Heart right ventricle (tissue), 16 donors: ENCODE measurements around the gene OSR1. TPM values are rescaled to one million over a fixed set of nuclear protein-coding genes. Genes with fewer than 3 reads are reported as not detected.

ENCODE experiments used
- ATAC-seq, 8 donors: fragments of 200-7000 bp; cut with Tn5 transposase; one replicate each; pipeline ENCODE4 v1.9.1; 2020; ENCODE audit warnings: mild to moderate bottlenecking in 8 of 8, moderate library complexity in 8 of 8, moderate number of reproducible peaks in 1 of 8
- DNase-seq, 2 donors: peaks; one replicate each; pipeline ENCODE4 v3.0.0-alpha.2; 2020
- H3K27ac ChIP-seq, 10 donors: fragments of 200-600 bp; sonication (generic) in 2 of 10; one replicate each; pipeline versions ENCODE4 v1.5.0 to v1.8.0; 2020 to 2022; ENCODE audit warnings: mild to moderate bottlenecking in 3 of 10
- H3K27me3 ChIP-seq, 7 donors: fragments of 200-600 bp; one replicate each; pipeline ENCODE4 v1.8.0; 2021 to 2022; ENCODE audit warnings: mild to moderate bottlenecking in 2 of 7
- H3K36me3 ChIP-seq, 9 donors: fragments of 200-600 bp; sonication (generic) in 1 of 9; one replicate each; pipeline versions ENCODE4 v1.5.0 to v1.8.0; 2020 to 2022; ENCODE audit warnings: mild to moderate bottlenecking in 2 of 9
- H3K4me1 ChIP-seq, 9 donors: fragments of 200-600 bp; sonication (generic) in 1 of 9; one replicate each; pipeline versions ENCODE4 v1.5.0 to v1.8.0; 2020 to 2022; ENCODE audit warnings: mild to moderate bottlenecking in 4 of 9
- H3K4me3 ChIP-seq, 10 donors: fragments of 200-600 bp; sonication (generic) in 2 of 10; one replicate each; pipeline versions ENCODE4 v1.5.0 to v1.8.0; 2020 to 2022; ENCODE audit warnings: mild to moderate bottlenecking in 7 of 10, moderate library complexity in 2 of 10
- H3K9me3 ChIP-seq, 11 donors: fragments of 200-600 bp in 10 of 11; sonication (generic) in 2 of 11; one replicate each; pipeline versions ENCODE4 v1.5.0 to v1.8.0; 2013 to 2022; ENCODE audit warnings: mild to moderate bottlenecking in 2 of 11, control low read depth in 1 of 11, moderate library complexity in 1 of 11
- WGBS, 2 donors: extraction: QIAGEN DNeasy Blood & Tissue Kit; methylation state at CpG; one replicate each; pipeline ENCODE4 v1.1.7; 2013; ENCODE audit warnings: inconsistent platforms in 1 of 2; 5-methylcytosine and 5-hydroxymethylcytosine counted together
- intact Hi-C, 10 donors: fragments of 100-400 bp; cut with DNase I; formaldehyde crosslinking; loops; one replicate each; pipeline versions ENCODE4 v1.11.1 to v1.14.2; 2022
- polyA plus RNA-seq, 2 donors: library from polyadenylated mRNA; stranded (reverse); fragments of 200-250 nt; gene quantifications; one replicate each; pipeline ENCODE4 v1.2.3, GENCODE V29; 2013
- total RNA-seq, 10 donors: library from RNA; stranded (reverse); fragmentation: NEBNext Ultra II Directional in 3 of 10; extraction: Animal tissue kit (Norgen Biotek cat#: 25700) in 3 of 10; gene quantifications; one replicate each; pipeline versions ENCODE4 v1.2.1 to v1.2.4, GENCODE V29; 2021 to 2023
- TF ChIP-seq, protein P1 (sequence below), 9 donors: fragments of 200-600 bp; sonication (generic) in 2 of 9; IDR thresholded peaks; one replicate each; pipeline versions ENCODE4 v1.5.0 to v1.8.0; 2021 to 2022; ENCODE audit warnings: antibody characterized with exemption in 9 of 9, mild to moderate bottlenecking in 5 of 9, moderate library complexity in 1 of 9
- donor health status: Arrhythmogenic right ventricular cardiomyopathy.
- donor health status: ischemic (EF 13 %, LVEDD 7.1; RV severe dilation, severe dysfunction).
- donor health status: healthy with polysubstance abuse.
- donor health status: DM: no; HTN: yes; CAD: no.
- donor health status: DM: no; HTN: no; CAD: no.
- donor health status: ischemic (EF 25% LVEDD 6.9; RV normal size, moderate dysfunction).
- donor health status: ischemic (EF 25% LVEDD 5.7; RV mildly dilated, moderate dysfunction).
- donor health status: healthy.
- donor health status: DM: yes; HTN: yes; CAD: no.
- donor health status: Ischemic cardiomyopathy.
- donor health status: ischemic (EF 35%, LVEDD 5.7; RV mildly dilated, moderate dysfunction).
- donor health status: nonischemic (EF 11% LVEDD 7.7; RV severe dilation, severe dysfunction).
- donor health status: DM: yes; HTN: yes; CAD: no.
- donor health status: PGD.
- donor health status: ischemic (EF 29% LVEDD 5.4; RV normal size, mild dysfunction).
- donor health status: nonischemic (EF 23%, LVEDD 6.1; RV moderate dilation, normal function).

OSR1 gene
- total and polyA plus RNA-seq, 12 donors = 0.71 to 13.3 (median 2.7) TPM

DNA sequence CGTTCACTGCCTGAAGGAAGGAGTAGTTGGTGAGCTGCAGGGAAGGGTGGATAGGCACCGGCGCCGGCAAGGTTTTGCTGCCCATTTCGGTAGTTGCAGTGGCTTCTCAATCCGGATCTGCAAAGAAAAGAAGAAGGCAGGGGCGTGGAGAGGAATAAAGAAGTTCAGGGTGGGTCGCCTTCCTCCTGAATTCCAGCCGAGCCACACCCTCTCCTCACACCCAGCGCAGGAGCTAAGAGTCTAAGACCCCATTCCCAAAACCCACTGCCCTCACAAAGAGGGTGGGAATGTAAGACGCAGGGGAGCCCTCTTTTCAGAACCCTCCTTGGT is 4.7 kb downstream of the OSR1 start:
- ATAC-seq = no peak
- Histone ChIP-seq H3K4me3 (no peak overlapping the region), H3K4me1 (peaks cover 3 to 47% (median 40%) of the 10 kb centered on the region in 9 donors), H3K27ac (no peak overlapping the region), H3K27me3 (peaks cover 0 to 93% (median 72%) of the 10 kb centered on the region in 7 donors), H3K36me3 (peaks cover 0 to 13% (median 0%) of the 10 kb centered on the region in 9 donors), H3K9me3 (no peaks in the 10 kb centered on the region)
- intact Hi-C loops = loop anchor here in 7 of 10 donors (5.0 to 10.0 kb wide), 8 partner anchors 311 to 919 kb away; no protein-coding TSS in a partner anchor
- 62 to 78% methylated on average over 11 of the region's 11 CpGs for WGBS, 2 donors
- no peak for DNase-seq
- TF ChIP-seq, protein P1, sequence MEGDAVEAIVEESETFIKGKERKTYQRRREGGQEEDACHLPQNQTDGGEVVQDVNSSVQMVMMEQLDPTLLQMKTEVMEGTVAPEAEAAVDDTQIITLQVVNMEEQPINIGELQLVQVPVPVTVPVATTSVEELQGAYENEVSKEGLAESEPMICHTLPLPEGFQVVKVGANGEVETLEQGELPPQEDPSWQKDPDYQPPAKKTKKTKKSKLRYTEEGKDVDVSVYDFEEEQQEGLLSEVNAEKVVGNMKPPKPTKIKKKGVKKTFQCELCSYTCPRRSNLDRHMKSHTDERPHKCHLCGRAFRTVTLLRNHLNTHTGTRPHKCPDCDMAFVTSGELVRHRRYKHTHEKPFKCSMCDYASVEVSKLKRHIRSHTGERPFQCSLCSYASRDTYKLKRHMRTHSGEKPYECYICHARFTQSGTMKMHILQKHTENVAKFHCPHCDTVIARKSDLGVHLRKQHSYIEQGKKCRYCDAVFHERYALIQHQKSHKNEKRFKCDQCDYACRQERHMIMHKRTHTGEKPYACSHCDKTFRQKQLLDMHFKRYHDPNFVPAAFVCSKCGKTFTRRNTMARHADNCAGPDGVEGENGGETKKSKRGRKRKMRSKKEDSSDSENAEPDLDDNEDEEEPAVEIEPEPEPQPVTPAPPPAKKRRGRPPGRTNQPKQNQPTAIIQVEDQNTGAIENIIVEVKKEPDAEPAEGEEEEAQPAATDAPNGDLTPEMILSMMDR (IDR thresholded peaks at IDR 0.05) = no peak

DNA sequence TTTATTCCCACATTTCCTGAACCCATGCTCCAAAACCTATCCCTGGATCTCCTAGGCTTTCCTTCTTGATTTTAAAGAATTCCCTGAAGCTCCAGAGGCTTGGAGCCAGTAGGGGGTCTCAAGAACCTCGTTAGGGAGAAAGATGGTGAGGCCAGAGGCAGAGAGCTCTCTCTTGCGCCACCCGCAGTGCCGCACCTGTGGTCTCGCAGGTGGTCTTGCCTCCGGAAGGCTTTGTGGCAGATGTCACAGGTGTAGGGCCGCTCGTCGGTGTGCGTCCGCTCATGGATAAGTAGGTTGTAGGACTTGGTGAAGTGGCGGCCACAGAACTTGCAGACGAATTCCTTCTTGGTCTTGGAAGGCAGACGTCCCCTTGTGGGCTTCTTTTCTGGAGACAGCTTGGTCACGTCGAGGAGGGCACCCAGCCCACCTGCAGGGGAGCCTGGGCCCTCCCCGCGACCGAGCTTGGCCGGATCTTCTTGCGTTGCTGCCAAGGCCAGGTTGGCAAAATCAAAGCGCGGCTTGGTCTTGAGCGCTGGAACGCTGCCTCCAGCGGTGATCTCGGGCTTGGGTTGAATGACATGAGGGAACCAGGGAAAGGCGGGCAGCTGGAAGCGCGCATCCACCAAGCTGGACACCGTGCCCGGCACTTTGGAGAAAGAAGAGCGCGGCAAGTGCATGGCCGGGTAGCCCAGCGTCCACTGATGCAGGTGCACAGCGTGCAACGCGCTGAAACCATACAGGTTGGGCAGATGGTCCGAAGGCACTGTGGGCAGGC is 5.3 kb downstream of the OSR1 start:
- intact Hi-C loops = loop anchor here in 7 of 10 donors (5.0 to 10.0 kb wide), 8 partner anchors 312 to 918 kb away; no protein-coding TSS in a partner anchor
- ATAC-seq = no peak
- no peak overlapping the region for H3K4me3 ChIP-seq
- TF ChIP-seq, protein P1 (IDR thresholded peaks at IDR 0.05) = no peak
- H3K27ac ChIP-seq = no peak overlapping the region
- H3K36me3 ChIP-seq = peaks cover 0 to 13% (median 0%) of the 10 kb centered on the region in 9 donors
- peaks cover 0 to 87% (median 71%) of the 10 kb centered on the region in 7 donors for H3K27me3 ChIP-seq
- no peaks in the 10 kb centered on the region for H3K9me3 ChIP-seq
- no peak for DNase-seq
- H3K4me1 ChIP-seq = peaks cover 3 to 47% (median 38%) of the 10 kb centered on the region in 9 donors
- WGBS, 2 donors = 58 to 64% methylated on average over 40 of the region's 40 CpGs

DNA sequence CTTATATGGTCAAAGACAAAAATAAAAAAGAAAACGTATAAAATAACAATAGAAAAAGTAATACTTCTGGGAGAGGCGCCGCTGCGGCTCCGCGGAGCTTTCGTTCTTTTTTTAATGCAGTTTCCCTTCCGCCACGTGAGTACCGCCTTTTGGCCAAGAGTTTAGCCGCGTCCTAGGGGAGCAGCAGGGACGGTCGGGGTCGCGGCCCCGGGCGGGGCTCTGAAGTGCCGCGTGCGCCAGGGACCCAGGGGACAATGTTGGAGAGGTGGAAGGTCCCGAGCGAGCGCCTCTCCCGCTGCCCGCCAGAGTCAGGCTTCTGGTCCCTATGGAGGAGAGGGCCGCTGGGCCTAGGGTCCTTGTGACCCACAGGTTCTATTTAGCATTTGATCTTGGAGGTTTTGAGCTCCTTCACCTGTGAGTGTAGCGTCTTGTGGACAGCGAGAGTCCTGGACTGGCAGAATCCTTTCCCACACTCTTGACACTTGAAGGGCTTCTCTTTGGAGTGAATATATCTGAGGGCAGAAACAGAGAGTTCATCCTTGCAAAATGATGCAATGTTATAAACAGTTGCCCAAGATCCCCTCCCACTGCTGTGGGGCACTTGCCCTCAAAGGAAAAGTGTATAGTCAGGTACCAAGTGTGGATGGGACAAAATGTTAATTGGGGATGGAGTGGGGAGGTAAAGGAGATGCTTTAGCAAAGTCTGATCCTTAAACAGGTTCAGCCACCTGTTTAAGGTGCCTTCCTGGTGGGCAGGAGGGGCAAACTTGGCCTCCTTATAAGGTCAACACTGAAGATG is 6.3 kb downstream of the OSR1 start:
- Histone ChIP-seq H3K27ac (no peak overlapping the region), H3K36me3 (peaks cover 0 to 13% (median 0%) of the 10 kb centered on the region in 9 donors), H3K27me3 (peaks cover 0 to 77% (median 61%) of the 10 kb centered on the region in 7 donors), H3K4me1 (peaks cover 3 to 40% (median 31%) of the 10 kb centered on the region in 9 donors), H3K9me3 (no peaks in the 10 kb centered on the region), H3K4me3 (peak overlapping the region in 7 of 10 donors; percentile 13 to 32 (median 22))
- TF ChIP-seq, protein P1 (IDR thresholded peaks at IDR 0.05) = no peak
- no peak for ATAC-seq
- 44 to 50% methylated on average over 29 of the region's 29 CpGs for WGBS, 2 donors
- DNase-seq = peak in 1 of 2 donors; percentile 43
- intact Hi-C loops = loop anchor here in 7 of 10 donors (2.0 to 10.0 kb wide), 9 partner anchors 313 to 917 kb away; no protein-coding TSS in a partner anchor

DNA sequence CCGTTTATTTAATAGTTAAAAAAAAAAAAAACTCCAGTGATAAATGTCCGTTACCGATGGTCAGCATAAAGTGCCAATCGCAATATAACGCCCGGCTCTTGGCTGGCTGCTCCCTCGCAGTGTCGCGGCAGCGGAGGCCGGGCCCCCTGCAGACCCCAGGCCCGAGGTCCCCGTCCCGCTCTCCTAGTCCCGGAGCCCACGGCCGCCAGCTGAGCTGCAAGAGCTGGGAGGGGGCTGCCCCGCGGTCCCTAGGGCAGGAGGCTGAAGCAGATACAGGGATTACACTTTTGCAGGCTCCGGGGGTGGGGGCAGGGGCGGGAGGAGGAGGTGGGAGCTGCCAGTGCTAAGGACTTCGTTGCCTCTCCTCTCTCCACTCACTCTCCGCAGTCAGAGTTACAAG is 6.9 kb downstream of the OSR1 start:
- H3K9me3 ChIP-seq = no peaks in the 10 kb centered on the region
- WGBS, 2 donors = 46 to 48% methylated on average over 23 of the region's 23 CpGs
- TF ChIP-seq, protein P1 (IDR thresholded peaks at IDR 0.05) = no peak
- H3K27ac ChIP-seq = no peak overlapping the region
- ATAC-seq (no peak), DNase-seq (no peak)
- intact Hi-C loops = loop anchor here in 7 of 10 donors (2.0 to 10.0 kb wide), 9 partner anchors 313 to 917 kb away; no protein-coding TSS in a partner anchor
- peak overlapping the region in 7 of 10 donors; percentile 13 to 32 (median 22) for H3K4me3 ChIP-seq
- peaks cover 0 to 13% (median 0%) of the 10 kb centered on the region in 9 donors for H3K36me3 ChIP-seq
- H3K27me3 ChIP-seq = peaks cover 0 to 71% (median 55%) of the 10 kb centered on the region in 7 donors
- peaks cover 3 to 39% (median 30%) of the 10 kb centered on the region in 9 donors for H3K4me1 ChIP-seq
